Right lobe of liver (tissue), 6 donors: Measurements from ENCODE around the gene BTN3A1. TPM values are rescaled to one million over a fixed set of nuclear protein-coding genes. Genes with fewer than 3 reads are reported as not detected.

Experiments used
- ATAC-seq, 4 donors: fragments of 200-7000 bp; cut with Tn5 transposase; one replicate each; pipeline ENCODE4 v1.9.1; 2020; ENCODE audit warnings: mild to moderate bottlenecking in 4 of 4, moderate library complexity in 4 of 4
- DNase-seq, 3 donors: peaks; one replicate each; pipeline ENCODE4 v3.0.0-alpha.2; 2020
- H3K27ac ChIP-seq, 3 donors: fragments of 200-600 bp; one replicate each; pipeline ENCODE4 v1.8.0; 2022
- H3K27me3 ChIP-seq, 2 donors: fragments of 200-600 bp; one replicate each; pipeline ENCODE4 v1.8.0; 2022
- H3K36me3 ChIP-seq, 4 donors: fragments of 200-600 bp; sonication (generic) in 1 of 4; one replicate each; pipeline versions ENCODE4 v1.5.1 to v1.8.0; 2017 to 2022; ENCODE audit warnings: control low read depth in 1 of 4
- H3K4me1 ChIP-seq, 4 donors: fragments of 200-600 bp; sonication (generic) in 1 of 4; one replicate each; pipeline versions ENCODE4 v1.5.1 to v1.8.0; 2017 to 2022; ENCODE audit warnings: control low read depth in 1 of 4
- H3K4me3 ChIP-seq, 3 donors: fragments of 200-600 bp; one replicate each; pipeline ENCODE4 v1.8.0; 2022
- H3K9me3 ChIP-seq, 4 donors: fragments of 200-600 bp; sonication (generic) in 1 of 4; one replicate each; pipeline versions ENCODE4 v1.5.1 to v1.8.0; 2017 to 2022; ENCODE audit warnings: control low read depth in 1 of 4
- POLR2A ChIP-seq: fragments of 450-650 bp; IDR thresholded peaks from one replicate; pipeline ENCODE4 v1.6.1; 2017; ENCODE audit warnings: antibody characterized with exemption, mild to moderate bottlenecking
- WGBS: methylation state at CpG from one replicate; pipeline ENCODE4 v1.1.6; 2018; ENCODE audit warnings: low coverage, low lambda C conversion rate; ENCODE audit not compliant: insufficient coverage; ENCODE audit errors: missing lambda C conversion rate; 5-methylcytosine and 5-hydroxymethylcytosine counted together
- intact Hi-C, 2 donors: fragments of 100-400 bp; cut with DNase I; formaldehyde crosslinking; loops; one replicate each; pipeline versions ENCODE4 v1.11.2 to v1.14.1; 2022
- total RNA-seq, 6 experiments: library from RNA; depleted of rRNA in 2 of 6; stranded (reverse); fragments of >200 nt in 2 of 6; fragmentation: NEBNext Ultra II Directional in 3 of 6; extraction: Animal tissue kit (Norgen Biotek cat#: 25700) in 3 of 6; gene quantifications; one replicate each; pipeline versions ENCODE4 v1.1.0 to v1.2.4, GENCODE V29; 2016 to 2023
- TF ChIP-seq, protein P1 (sequence below), 4 donors: fragments of 200-600 bp in 3 of 4; fragments of 450-650 bp in 1 of 4; IDR thresholded peaks; one replicate each; pipeline versions ENCODE4 v1.5.1 to v1.8.0; 2016 to 2022; ENCODE audit warnings: antibody characterized with exemption in 4 of 4, mild to moderate bottlenecking in 2 of 4
- donor health status: DM: no; HTN: yes; CAD: no.
- donor health status: DM: no; HTN: no; CAD: no.
- donor health status: DM: no; HTN: no; CAD: no.
- donor health status: DM: no; HTN: yes; CAD: no.
- donor health status: DM: no; HTN: yes; CAD: no.

The BTN3A1 gene
- total RNA-seq, 6 experiments from 2014 or later, result 9.0 to 15.9 (median 10.6) TPM

DNA sequence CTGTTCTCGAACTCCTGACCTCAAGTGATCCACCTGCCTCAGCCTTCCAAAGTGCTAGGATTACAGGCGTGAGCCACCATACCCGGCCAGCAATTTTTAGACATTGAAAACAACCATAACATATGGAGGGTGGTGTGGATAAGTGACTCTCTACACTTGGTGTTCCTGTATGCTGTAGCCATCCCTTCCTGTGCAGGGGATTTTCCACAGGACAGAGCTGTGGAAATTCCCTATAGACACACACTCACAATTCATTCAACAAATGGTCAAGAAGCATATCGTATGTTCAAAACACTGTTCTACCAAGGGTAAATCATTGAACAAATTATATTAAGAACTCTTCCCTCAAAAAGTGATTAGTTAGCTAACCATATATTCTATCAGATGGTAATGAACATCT is 61.9 kb downstream of the BTN3A1 start:
- Histone ChIP-seq H3K36me3 (peaks cover 0 to 73% (median 29%) of the 10 kb centered on the region in 4 donors), H3K4me3 (no peak overlapping the region), H3K9me3 (no peaks in the 10 kb centered on the region), H3K27me3 (no peaks in the 10 kb centered on the region), H3K4me1 (peaks cover 0 to 2% (median 0%) of the 10 kb centered on the region in 4 donors), H3K27ac (no peak overlapping the region)
- intact Hi-C loops, result no loop called here
- no peak for DNase-seq
- TF ChIP-seq, protein P1, sequence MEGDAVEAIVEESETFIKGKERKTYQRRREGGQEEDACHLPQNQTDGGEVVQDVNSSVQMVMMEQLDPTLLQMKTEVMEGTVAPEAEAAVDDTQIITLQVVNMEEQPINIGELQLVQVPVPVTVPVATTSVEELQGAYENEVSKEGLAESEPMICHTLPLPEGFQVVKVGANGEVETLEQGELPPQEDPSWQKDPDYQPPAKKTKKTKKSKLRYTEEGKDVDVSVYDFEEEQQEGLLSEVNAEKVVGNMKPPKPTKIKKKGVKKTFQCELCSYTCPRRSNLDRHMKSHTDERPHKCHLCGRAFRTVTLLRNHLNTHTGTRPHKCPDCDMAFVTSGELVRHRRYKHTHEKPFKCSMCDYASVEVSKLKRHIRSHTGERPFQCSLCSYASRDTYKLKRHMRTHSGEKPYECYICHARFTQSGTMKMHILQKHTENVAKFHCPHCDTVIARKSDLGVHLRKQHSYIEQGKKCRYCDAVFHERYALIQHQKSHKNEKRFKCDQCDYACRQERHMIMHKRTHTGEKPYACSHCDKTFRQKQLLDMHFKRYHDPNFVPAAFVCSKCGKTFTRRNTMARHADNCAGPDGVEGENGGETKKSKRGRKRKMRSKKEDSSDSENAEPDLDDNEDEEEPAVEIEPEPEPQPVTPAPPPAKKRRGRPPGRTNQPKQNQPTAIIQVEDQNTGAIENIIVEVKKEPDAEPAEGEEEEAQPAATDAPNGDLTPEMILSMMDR (IDR thresholded peaks at IDR 0.05), result no peak
- no peak for TF ChIP-seq POLR2A
- ATAC-seq, result no peak
- WGBS, result 94% methylated on average over 4 of the region's 4 CpGs

DNA sequence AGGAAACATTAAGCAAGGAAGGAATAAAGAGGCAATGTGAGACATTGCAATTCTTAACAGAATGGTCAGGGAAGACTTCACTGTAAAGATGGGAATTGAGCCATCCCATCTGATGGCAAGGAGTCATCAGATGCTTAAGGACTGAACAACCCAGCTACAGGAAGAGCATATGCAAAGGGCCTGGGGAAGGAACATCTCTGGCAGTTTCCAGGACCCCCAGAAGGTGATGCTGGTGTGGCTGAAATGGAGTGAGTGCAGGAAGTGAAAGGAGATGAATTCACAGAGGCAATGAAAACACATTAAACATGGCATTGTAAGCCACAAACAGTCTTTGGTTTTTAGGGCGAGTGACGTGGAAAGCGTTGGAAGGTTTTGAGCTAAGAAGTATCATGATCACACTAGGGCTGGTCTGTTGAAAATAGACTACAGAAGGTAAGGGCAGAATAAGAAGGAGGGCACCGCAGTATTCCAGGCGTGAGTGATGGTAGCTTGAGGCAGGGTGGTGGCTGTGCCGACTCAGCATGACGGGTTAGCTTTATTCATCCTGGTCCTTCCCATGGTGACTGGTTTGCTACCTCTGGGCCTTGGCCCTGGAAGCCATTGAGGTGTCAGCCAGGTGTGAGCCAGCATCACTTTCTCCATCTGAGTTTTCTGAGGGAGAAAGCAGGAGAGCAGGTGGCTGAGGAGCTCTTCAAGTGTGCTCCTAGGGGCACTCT is 62.5 kb downstream of the BTN3A1 start:
- ATAC-seq (no peak), DNase-seq (no peak)
- no peak overlapping the region for H3K4me3 ChIP-seq
- 100% methylated on average over 5 of the region's 7 CpGs for WGBS
- H3K27ac ChIP-seq, result no peak overlapping the region
- no peaks in the 10 kb centered on the region for H3K27me3 ChIP-seq
- H3K9me3 ChIP-seq, result no peaks in the 10 kb centered on the region
- no peak for TF ChIP-seq POLR2A
- TF ChIP-seq, protein P1 (IDR thresholded peaks at IDR 0.05), result no peak
- H3K4me1 ChIP-seq, result no peaks in the 10 kb centered on the region
- intact Hi-C loops, result no loop called here
- peaks cover 0 to 69% (median 31%) of the 10 kb centered on the region in 4 donors for H3K36me3 ChIP-seq

Other genes starting within 250 kb of the BTN3A1 start
- gene BTN3A2, start 37.1 kb upstream of the BTN3A1 start, total RNA-seq, result 10 to 100 TPM in 5 of 6 experiments, 1 to 10 TPM in 1; 7.7 to 21.6 (median 15.4) TPM
- 1 to 10 TPM; 1.9 to 5.3 (median 3.7) TPM for gene BTN2A2, start 19.2 kb upstream of the BTN3A1 start, total RNA-seq
- gene BTN3A3, start 38.2 kb downstream of the BTN3A1 start, total RNA-seq, result 10 to 100 TPM in 3 of 6 experiments, 1 to 10 TPM in 3; 5.2 to 13.8 (median 9.1) TPM
- gene BTN2A1, start 55.7 kb downstream of the BTN3A1 start, total RNA-seq, result 1 to 10 TPM; 3.6 to 8.3 (median 5.2) TPM
- gene BTN1A1, start 98.0 kb downstream of the BTN3A1 start, total RNA-seq, result not detected
- 10 to 100 TPM in 3 of 6 experiments, 1 to 10 TPM in 3; 5.8 to 13.2 (median 9.1) TPM for gene HMGN4, start 136.1 kb downstream of the BTN3A1 start, total RNA-seq
- 1 to 10 TPM; 5.0 to 9.2 (median 7.0) TPM for gene ABT1, start 194.7 kb downstream of the BTN3A1 start, total RNA-seq